ENCODE data around the gene MAML3. TPM values are rescaled to one million over a fixed set of nuclear protein-coding genes. Genes with fewer than 3 reads are reported as not detected.

The MAML3 gene
- total RNA-seq, 1 donor from 2014 or later: 59.4 TPM

- peaks cover 20% of the 10 kb centered on the region for H3K4me1 Mint-ChIP-seq (ENCODE audit: low read depth, unreplicated experiment)
- H3K27ac Mint-ChIP-seq (ENCODE audit: unreplicated experiment): no peak overlapping the region
- peaks cover 5% of the 10 kb centered on the region for H3K9me3 Mint-ChIP-seq (ENCODE audit: unreplicated experiment)
- DNase-seq: no peak
- peaks cover 4% of the 10 kb centered on the region for H3K36me3 Mint-ChIP-seq (ENCODE audit: unreplicated experiment)
- no peak overlapping the region for H3K4me3 Mint-ChIP-seq (ENCODE audit: unreplicated experiment)
- TF ChIP-seq CTCF (IDR thresholded peaks at IDR 0.05; ENCODE audit: partially characterized antibody, unreplicated experiment): no peak
- H3K27me3 Mint-ChIP-seq (ENCODE audit: unreplicated experiment): peaks cover 6% of the 10 kb centered on the region
Observed at GRCh38 chr4:139957986-139958738, 195.8 kb downstream of the MAML3 start.

GRCh38 chr4:139957065-139957464 is 196.9 kb downstream of the MAML3 start:
- H3K4me3 Mint-ChIP-seq (ENCODE audit: unreplicated experiment): no peak overlapping the region
- H3K4me1 Mint-ChIP-seq (ENCODE audit: low read depth, unreplicated experiment): peaks cover 23% of the 10 kb centered on the region
- peaks cover 4% of the 10 kb centered on the region for H3K36me3 Mint-ChIP-seq (ENCODE audit: unreplicated experiment)
- H3K9me3 Mint-ChIP-seq (ENCODE audit: unreplicated experiment): peaks cover 5% of the 10 kb centered on the region
- TF ChIP-seq CTCF (IDR thresholded peaks at IDR 0.05; ENCODE audit: partially characterized antibody, unreplicated experiment): no peak
- H3K27me3 Mint-ChIP-seq (ENCODE audit: unreplicated experiment): peaks cover 6% of the 10 kb centered on the region
- no peak for DNase-seq
- H3K27ac Mint-ChIP-seq (ENCODE audit: unreplicated experiment): no peak overlapping the region

GRCh38 chr4:139956507-139957017 is 197.4 kb downstream of the MAML3 start:
- no peak overlapping the region for H3K4me3 Mint-ChIP-seq (ENCODE audit: unreplicated experiment)
- peaks cover 4% of the 10 kb centered on the region for H3K36me3 Mint-ChIP-seq (ENCODE audit: unreplicated experiment)
- TF ChIP-seq CTCF (IDR thresholded peaks at IDR 0.05; ENCODE audit: partially characterized antibody, unreplicated experiment): no peak
- peaks cover 5% of the 10 kb centered on the region for H3K9me3 Mint-ChIP-seq (ENCODE audit: unreplicated experiment)
- H3K27me3 Mint-ChIP-seq (ENCODE audit: unreplicated experiment): peaks cover 6% of the 10 kb centered on the region
- peak overlapping the region; percentile 22 for H3K27ac Mint-ChIP-seq (ENCODE audit: unreplicated experiment)
- peaks cover 23% of the 10 kb centered on the region for H3K4me1 Mint-ChIP-seq (ENCODE audit: low read depth, unreplicated experiment)
- no peak for DNase-seq

- Mint-ChIP-seq H3K27me3 (ENCODE audit: unreplicated experiment) (peaks cover 6% of the 10 kb centered on the region), H3K9me3 (ENCODE audit: unreplicated experiment) (peaks cover 7% of the 10 kb centered on the region), H3K27ac (ENCODE audit: unreplicated experiment) (no peak overlapping the region), H3K4me3 (ENCODE audit: unreplicated experiment) (no peak overlapping the region), H3K36me3 (ENCODE audit: unreplicated experiment) (peaks cover 4% of the 10 kb centered on the region), H3K4me1 (ENCODE audit: low read depth, unreplicated experiment) (peaks cover 23% of the 10 kb centered on the region)
- DNase-seq: no peak
- TF ChIP-seq CTCF (IDR thresholded peaks at IDR 0.05; ENCODE audit: partially characterized antibody, unreplicated experiment): no peak
Observed at GRCh38 chr4:139955600-139955999, 198.4 kb downstream of the MAML3 start.

- Mint-ChIP-seq H3K36me3 (ENCODE audit: unreplicated experiment) (peaks cover under 1% of the 10 kb centered on the region), H3K27me3 (ENCODE audit: unreplicated experiment) (peaks cover 3% of the 10 kb centered on the region)
Observed at GRCh38 chr4:139954512-139954911, 199.5 kb downstream of the MAML3 start.

More at GRCh38 chr4:139954512-139954911, 199.5 kb downstream of the MAML3 start:
- H3K27ac Mint-ChIP-seq (ENCODE audit: unreplicated experiment): no peak overlapping the region
- no peak for TF ChIP-seq CTCF (IDR thresholded peaks at IDR 0.05; ENCODE audit: partially characterized antibody, unreplicated experiment)
- H3K4me1 Mint-ChIP-seq (ENCODE audit: low read depth, unreplicated experiment): peaks cover 19% of the 10 kb centered on the region
- DNase-seq: no peak
- H3K9me3 Mint-ChIP-seq (ENCODE audit: unreplicated experiment): peaks cover 7% of the 10 kb centered on the region
- H3K4me3 Mint-ChIP-seq (ENCODE audit: unreplicated experiment): no peak overlapping the region
